HEK293 (cell line): ENCODE data around the gene GALNT4.

Experiments used
- CTCF ChIA-PET: fragments of 350-600 bp; formaldehyde crosslinking; extraction: SDS; loops from one replicate; lab custom pipeline; 2021; ENCODE audit warnings: antibody characterized with exemption; lab: Yijun Ruan, JAX
- POLR2A ChIA-PET: fragments of 300-600 bp; formaldehyde crosslinking; extraction: SDS; loops from one replicate; lab custom pipeline; 2020; ENCODE audit warnings: antibody characterized with exemption, inconsistent platforms; lab: Yijun Ruan, JAX
- H3K27ac ChIP-seq: fragments of 200-500 bp; sonication (Bioruptor generic); 2 replicates; pipeline ENCODE4 v1.5.1; 2014; ENCODE audit warnings: low read depth, low read length, control low read depth, inconsistent platforms; ENCODE audit errors: extremely low read depth
- H3K36me3 ChIP-seq, 2 experiments: fragments of 200-500 bp in 1 of 2; sonication (Bioruptor generic) in 1 of 2; 1 replicate in 1 of 2; 2 replicates in 1 of 2; pipeline ENCODE4 v1.5.1; 2014 to 2017; ENCODE audit warnings: inconsistent platforms in 2 of 2, low read length in 2 of 2; ENCODE audit not compliant: control insufficient read depth in 2 of 2, insufficient read depth in 1 of 2
- H3K4me1 ChIP-seq: fragments of 200-500 bp; sonication (Bioruptor generic); 2 replicates; pipeline ENCODE4 v1.5.1; 2014; ENCODE audit warnings: mild to moderate bottlenecking, low read length, inconsistent platforms; ENCODE audit not compliant: control insufficient read depth, insufficient read depth
- H3K4me3 ChIP-seq: 2 replicates; pipeline ENCODE4 v1.5.1; 2011; ENCODE audit warnings: low read depth, mild to moderate bottlenecking, control low read depth, low read length, moderate library complexity
- H3K9me3 ChIP-seq: fragments of 200-500 bp; sonication (Bioruptor generic); 2 replicates; pipeline ENCODE4 v1.5.1; 2014; ENCODE audit warnings: low read depth, low read length, inconsistent platforms; ENCODE audit not compliant: control insufficient read depth, insufficient read depth
- BCL11B ChIP-seq: fragments of 450-650 bp; formaldehyde crosslinking; IDR thresholded peaks from 2 replicates; pipeline ENCODE4 v1.5.1; 2016; ENCODE audit warnings: low read depth, missing biosample characterization, missing genetic modification characterization
- BCL6B ChIP-seq: fragments of 450-650 bp; formaldehyde crosslinking; IDR thresholded peaks from 2 replicates; pipeline ENCODE4 v1.5.1; 2017; ENCODE audit warnings: missing biosample characterization, missing genetic modification characterization
- FEZF1 ChIP-seq: fragments of 450-650 bp; formaldehyde crosslinking; IDR thresholded peaks from 2 replicates; pipeline ENCODE4 v1.5.1; 2016; ENCODE audit warnings: missing biosample characterization, missing genetic modification characterization
- GLI2 ChIP-seq: fragments of 450-650 bp; formaldehyde crosslinking; IDR thresholded peaks from 2 replicates; pipeline ENCODE4; 2017; ENCODE audit warnings: missing biosample characterization, missing genetic modification characterization, low read depth, borderline replicate concordance
- IKZF3 ChIP-seq: fragments of 450-650 bp; IDR thresholded peaks from 2 replicates; pipeline ENCODE4 v1.5.0; 2018; ENCODE audit warnings: missing biosample characterization, mild to moderate bottlenecking, missing genetic modification characterization, moderate library complexity
- ZBTB20 ChIP-seq: fragments of 450-650 bp; formaldehyde crosslinking; IDR thresholded peaks from 2 replicates; pipeline ENCODE4 v1.5.1; 2016; ENCODE audit warnings: missing biosample characterization, missing genetic modification characterization
- ZBTB44 ChIP-seq: fragments of 450-650 bp; IDR thresholded peaks from 2 replicates; pipeline ENCODE4 v1.5.1; 2018; ENCODE audit warnings: missing biosample characterization, mild to moderate bottlenecking, missing genetic modification characterization
- ZBTB8A ChIP-seq: fragments of 450-650 bp; formaldehyde crosslinking; IDR thresholded peaks from 2 replicates; pipeline ENCODE4 v1.5.1; 2016; ENCODE audit warnings: missing biosample characterization, missing genetic modification characterization
- ZFP3 ChIP-seq: fragments of 450-650 bp; formaldehyde crosslinking; IDR thresholded peaks from 2 replicates; pipeline ENCODE4 v1.5.1; 2016; ENCODE audit warnings: low read depth, missing biosample characterization, missing genetic modification characterization
- ZNF266 ChIP-seq: fragments of 450-650 bp; formaldehyde crosslinking; IDR thresholded peaks from 2 replicates; pipeline ENCODE4 v1.5.1; 2016; ENCODE audit warnings: missing biosample characterization, missing genetic modification characterization, low read depth
- ZNF324 ChIP-seq: fragments of 450-650 bp; formaldehyde crosslinking; IDR thresholded peaks from 2 replicates; pipeline ENCODE4 v1.5.1; 2016; ENCODE audit warnings: missing biosample characterization, missing genetic modification characterization
- ZNF335 ChIP-seq: fragments of 450-650 bp; formaldehyde crosslinking; conservative IDR thresholded peaks from 2 replicates; pipeline ENCODE4 v1.5.1; 2016; ENCODE audit warnings: missing biosample characterization, missing genetic modification characterization
- ZNF514 ChIP-seq: fragments of 450-650 bp; formaldehyde crosslinking; IDR thresholded peaks from 2 replicates; pipeline ENCODE4 v1.5.1; 2016; ENCODE audit warnings: missing biosample characterization, missing genetic modification characterization
- ZNF600 ChIP-seq: fragments of 450-650 bp; formaldehyde crosslinking; IDR thresholded peaks from 2 replicates; pipeline ENCODE4 v1.5.1; 2016; ENCODE audit warnings: missing biosample characterization, missing genetic modification characterization
- ZNF654 ChIP-seq: fragments of 450-650 bp; formaldehyde crosslinking; IDR thresholded peaks from 2 replicates; pipeline ENCODE4 v1.5.1; 2016; ENCODE audit warnings: low read depth, missing biosample characterization, missing genetic modification characterization
- ZNF677 ChIP-seq: fragments of 450-650 bp; IDR thresholded peaks from 2 replicates; pipeline ENCODE4 v1.5.0; 2018; ENCODE audit warnings: missing biosample characterization, mild to moderate bottlenecking, missing genetic modification characterization, moderate library complexity
- ZNF76 ChIP-seq: fragments of 450-650 bp; formaldehyde crosslinking; IDR thresholded peaks from 2 replicates; pipeline ENCODE4; 2016; ENCODE audit warnings: low read depth, missing biosample characterization, missing genetic modification characterization, borderline replicate concordance
- TF ChIP-seq, protein P1 (sequence below): fragments of 450-650 bp; formaldehyde crosslinking; IDR thresholded peaks from 2 replicates; pipeline ENCODE4 v1.5.1; 2016; ENCODE audit warnings: missing biosample characterization, missing genetic modification characterization
- TF ChIP-seq, protein P2 (sequence below): fragments of 450-650 bp; formaldehyde crosslinking; optimal IDR thresholded peaks from 2 replicates; pipeline ENCODE3; 2016; ENCODE audit warnings: missing biosample characterization, mild to moderate bottlenecking, missing genetic modification characterization

Gene GALNT4

GRCh38 chr12:89525305-89525823, 768 bp upstream of the GALNT4 start (continued):
- TF ChIP-seq ZBTB44 (no peak), ZNF600 (tag by site-specific recombination) (peak; percentile 11; the same call in 1 of the 2 replicates), ZNF654 (no peak), FEZF1 (no peak), ZBTB8A (tag by site-specific recombination) (peak; percentile 88), ZBTB20 (tag by site-specific recombination) (peak; percentile 99), ZNF266 (tag by site-specific recombination) (no peak), ZNF76 (tag by site-specific recombination) (peak; percentile 77), BCL11B (0 out of 2 replicates have a peak, but pooled peaks have one; percentile 22), IKZF3 (tag by site-specific recombination) (peak; percentile 10; the same call in 1 of the 2 replicates), ZNF324 (tag by site-specific recombination) (no peak), ZNF514 (tag by site-specific recombination) (no peak), GLI2 (tag by site-specific recombination) (0 out of 2 replicates have a peak, but pooled peaks have one; percentile 25), ZNF335 (peak; percentile 96)
- TF ChIP-seq, protein P1, sequence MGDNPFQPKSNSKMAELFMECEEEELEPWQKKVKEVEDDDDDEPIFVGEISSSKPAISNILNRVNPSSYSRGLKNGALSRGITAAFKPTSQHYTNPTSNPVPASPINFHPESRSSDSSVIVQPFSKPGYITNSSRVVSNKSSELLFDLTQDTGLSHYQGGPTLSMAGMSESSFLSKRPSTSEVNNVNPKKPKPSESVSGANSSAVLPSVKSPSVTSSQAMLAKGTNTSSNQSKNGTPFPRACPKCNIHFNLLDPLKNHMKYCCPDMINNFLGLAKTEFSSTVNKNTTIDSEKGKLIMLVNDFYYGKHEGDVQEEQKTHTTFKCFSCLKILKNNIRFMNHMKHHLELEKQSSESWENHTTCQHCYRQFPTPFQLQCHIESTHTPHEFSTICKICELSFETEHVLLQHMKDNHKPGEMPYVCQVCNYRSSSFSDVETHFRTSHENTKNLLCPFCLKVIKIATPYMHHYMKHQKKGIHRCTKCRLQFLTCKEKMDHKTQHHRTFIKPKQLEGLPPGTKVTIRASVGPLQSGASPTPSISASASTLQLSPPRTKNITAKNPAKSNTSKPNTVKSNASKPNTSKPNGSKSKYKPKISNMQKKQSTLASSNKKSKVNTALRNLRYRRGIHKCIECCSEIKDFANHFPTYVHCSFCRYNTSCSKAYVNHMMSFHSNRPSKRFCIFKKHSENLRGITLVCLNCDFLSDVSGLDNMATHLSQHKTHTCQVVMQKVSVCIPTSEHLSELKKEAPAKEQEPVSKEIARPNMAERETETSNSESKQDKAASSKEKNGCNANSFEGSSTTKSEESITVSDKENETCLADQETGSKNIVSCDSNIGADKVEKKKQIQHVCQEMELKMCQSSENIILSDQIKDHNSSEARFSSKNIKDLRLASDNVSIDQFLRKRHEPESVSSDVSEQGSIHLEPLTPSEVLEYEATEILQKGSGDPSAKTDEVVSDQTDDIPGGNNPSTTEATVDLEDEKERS (tag by site-specific recombination): no peak
- TF ChIP-seq, protein P2, sequence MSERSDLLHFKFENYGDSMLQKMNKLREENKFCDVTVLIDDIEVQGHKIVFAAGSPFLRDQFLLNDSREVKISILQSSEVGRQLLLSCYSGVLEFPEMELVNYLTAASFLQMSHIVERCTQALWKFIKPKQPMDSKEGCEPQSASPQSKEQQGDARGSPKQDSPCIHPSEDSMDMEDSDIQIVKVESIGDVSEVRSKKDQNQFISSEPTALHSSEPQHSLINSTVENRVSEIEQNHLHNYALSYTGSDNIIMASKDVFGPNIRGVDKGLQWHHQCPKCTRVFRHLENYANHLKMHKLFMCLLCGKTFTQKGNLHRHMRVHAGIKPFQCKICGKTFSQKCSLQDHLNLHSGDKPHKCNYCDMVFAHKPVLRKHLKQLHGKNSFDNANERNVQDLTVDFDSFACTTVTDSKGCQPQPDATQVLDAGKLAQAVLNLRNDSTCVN: peak; percentile 54

- Histone ChIP-seq H3K4me1 (no peaks in the 10 kb centered on the region), H3K9me3 (no peaks in the 10 kb centered on the region), H3K4me3 (peak overlapping the region; percentile 87), H3K36me3 (peaks cover 0 to 25% of the 10 kb centered on the region in 2 experiments; a peak in 1 of 3 replicates), H3K27ac (peak overlapping the region; percentile 18; the same call in 1 of the 2 replicates)
- POLR2A ChIA-PET: interaction anchor here (1.1 to 1.9 kb wide), 3 partner anchors 170 to 507 kb away, joined by 3 to 4 read pairs (median 4); no protein-coding TSS in a partner anchor
- CTCF ChIA-PET: interaction anchor here (0.6 to 4.7 kb wide), 17 partner anchors 11 to 1841 kb away, joined by 3 to 18 read pairs (median 4); no protein-coding TSS in a partner anchor
- TF ChIP-seq BCL6B (no peak), ZFP3 (no peak), ZNF677 (tag by site-specific recombination) (no peak), ZNF76 (tag by site-specific recombination) (no peak)
Measured at GRCh38 chr12:89523843-89524540, 604 bp downstream of the GALNT4 start.
